ENCODE results near the gene CCNG1.

CCNG1 gene

GRCh38 chr5:163489055-163489744, 51.8 kb downstream of the CCNG1 start:
- no peak overlapping the region for H3K4me3 ChIP-seq (ENCODE audit: control insufficient read depth, low read depth, low read length)
- DNase-seq (ENCODE audit: low read depth) = no peak
- peak; percentile 23 for TF ChIP-seq CTCF (IDR thresholded peaks at IDR 0.05; ENCODE audit: control insufficient read depth, insufficient read depth, low read depth, low read length, missing control alignments)

GRCh38 chr5:163489745-163490075, 52.3 kb downstream of the CCNG1 start:
- TF ChIP-seq CTCF (IDR thresholded peaks at IDR 0.05; ENCODE audit: control insufficient read depth, insufficient read depth, low read depth, low read length, missing control alignments) = no peak
- H3K4me3 ChIP-seq (ENCODE audit: control insufficient read depth, low read depth, low read length) = no peak overlapping the region
- DNase-seq (ENCODE audit: low read depth) = no peak

Data from AG09309 (cell line).